Stimulated activated CD8-positive, alpha-beta memory T cell treated with anti-CD3 and anti-CD28 coated beads, Interleukin-4, amount 100 ng/mL, for 1 hour (primary cell): ENCODE results near the gene JAK3.
"Not testable (repeated sequence)": the region's sequence is repeated elsewhere in the genome, so short reads cannot be mapped to it uniquely, and the experiment has no call there.

Source experiments
- DNase-seq, 2 donors: peaks; one replicate each; pipeline ENCODE4 v3.0.0-alpha.2; 2020; ENCODE audit warnings: low read depth in 2 of 2, low spot score in 1 of 2

The JAK3 gene

DNA sequence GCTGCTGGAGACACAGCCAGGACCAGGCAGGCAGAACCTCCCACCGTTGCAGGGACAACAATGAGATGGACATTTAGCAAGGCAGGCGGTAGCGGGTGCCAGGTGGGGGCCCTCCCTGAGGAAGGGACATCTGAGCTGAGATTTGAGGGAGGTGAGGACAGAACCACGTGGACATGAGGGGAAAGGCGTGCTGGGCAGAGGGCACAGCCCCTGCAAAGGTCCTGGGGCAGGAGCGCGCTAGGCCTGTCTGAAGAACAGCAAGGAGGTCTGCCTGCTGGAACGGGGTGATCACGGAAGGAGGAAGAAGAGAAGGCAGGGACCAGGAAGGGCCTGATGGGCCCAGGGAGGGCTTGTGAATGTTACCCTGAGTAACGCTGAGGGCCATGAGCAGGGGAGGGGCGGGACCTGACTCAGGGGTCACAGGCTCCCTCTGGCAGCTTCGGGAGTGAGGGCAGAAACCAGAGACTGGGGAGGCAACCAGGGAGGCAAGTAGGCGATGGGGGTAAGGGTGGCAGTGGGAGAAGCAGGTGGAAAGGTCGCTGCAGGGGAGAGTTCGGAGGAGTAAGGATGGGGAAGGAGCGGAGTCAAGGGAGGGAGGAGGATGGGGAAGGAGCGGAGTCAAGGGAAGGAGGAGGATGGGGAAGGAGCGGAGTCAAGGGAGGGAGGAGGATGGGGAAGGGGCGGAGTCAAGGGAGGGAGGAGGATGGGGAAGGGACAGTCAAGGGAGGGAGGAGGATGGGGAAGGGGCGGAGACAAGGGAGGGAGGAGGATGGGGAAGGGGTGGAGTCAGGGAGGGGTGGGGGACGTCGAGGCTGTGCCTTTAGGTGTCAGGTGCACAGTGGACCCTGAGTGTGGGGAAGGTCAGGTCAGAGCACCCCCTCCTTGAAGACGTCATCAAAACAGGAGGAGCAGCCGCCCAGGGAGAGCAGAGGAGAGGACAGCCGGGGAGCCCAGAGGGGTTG, 68.5 kb downstream of the JAK3 start:
- DNase-seq = no peak

DNA sequence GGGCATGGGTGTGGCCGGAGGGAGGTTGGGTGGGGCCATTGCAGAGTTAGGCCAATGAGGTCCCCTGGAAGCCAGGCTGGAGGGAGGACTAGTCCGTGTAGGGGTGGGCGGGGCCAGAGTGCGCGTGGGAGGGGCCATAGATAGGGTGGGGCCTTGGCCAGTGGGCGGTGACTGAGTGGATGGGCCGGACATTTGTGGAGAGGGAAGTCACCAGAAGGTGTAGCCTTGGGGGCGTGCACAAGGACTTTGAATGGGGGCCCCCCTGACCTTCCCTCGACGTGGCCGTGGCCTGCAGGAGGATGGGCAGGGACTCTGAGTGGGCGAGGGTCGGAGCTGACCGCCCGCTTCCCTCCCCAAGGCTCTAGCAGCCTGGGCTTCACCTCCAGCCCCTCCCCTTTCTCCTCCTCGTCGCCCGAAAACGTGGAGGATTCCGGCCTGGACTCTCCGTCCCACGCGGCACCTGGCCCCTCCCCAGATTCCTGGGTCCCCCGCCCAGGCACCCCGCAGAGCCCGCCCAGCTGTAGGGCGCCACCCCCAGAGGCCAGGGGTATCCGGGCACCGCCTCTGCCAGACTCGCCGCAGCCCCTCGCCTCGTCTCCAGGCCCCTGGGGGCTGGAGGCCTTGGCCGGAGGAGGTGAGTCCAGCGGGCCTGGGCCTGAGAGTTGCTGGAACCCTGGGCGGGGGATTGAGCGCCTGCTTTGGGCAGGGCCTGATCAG, 69.4 kb downstream of the JAK3 start:
- no peak for DNase-seq

GRCh38 chr19:17777840-17778239, 69.9 kb downstream of the JAK3 start:
- not testable (repeated sequence) for DNase-seq

- no peak for DNase-seq
Observed at GRCh38 chr19:17775991-17776803, 71.6 kb downstream of the JAK3 start.

DNA sequence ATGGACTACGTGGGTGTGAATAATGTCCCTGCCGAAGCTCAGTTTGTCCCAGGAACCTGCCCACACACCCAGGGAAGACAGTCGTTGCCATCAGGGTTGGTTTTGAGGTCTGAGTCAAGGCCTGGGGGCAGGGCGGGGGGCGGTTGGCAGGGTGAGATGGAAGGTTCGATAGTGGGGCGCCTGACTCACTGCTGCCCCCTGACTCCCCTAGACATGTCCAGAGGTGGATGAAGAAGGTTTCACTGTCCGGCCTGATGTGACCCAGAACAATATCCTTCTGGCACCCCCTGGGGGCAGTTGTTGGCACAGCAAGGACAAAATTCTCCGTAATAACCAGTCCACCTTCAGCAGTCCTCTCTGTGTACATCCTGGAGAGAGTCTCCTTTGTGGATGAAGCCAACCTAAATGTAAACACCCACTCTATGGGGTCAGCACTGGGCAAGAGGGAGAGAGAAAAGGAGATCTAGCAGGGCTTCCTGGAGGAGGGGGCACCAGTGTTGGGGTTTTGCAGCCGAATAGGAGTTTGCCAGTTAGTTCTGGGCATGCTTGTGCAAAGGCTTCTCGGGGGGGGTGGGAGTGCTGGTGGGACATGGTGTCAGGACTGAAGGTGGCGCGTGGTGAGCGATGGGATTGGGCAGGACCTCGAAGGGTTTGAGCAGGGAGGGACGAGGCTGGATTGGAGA, 72.4 kb downstream of the JAK3 start:
- no peak for DNase-seq
